Upper lobe of left lung (tissue), 6 donors: ENCODE results near the gene TRMT61A. TPM values are rescaled to one million over a fixed set of nuclear protein-coding genes. Genes with fewer than 3 reads are reported as not detected.

Experiments
- ATAC-seq, 2 donors: fragments of 200-7000 bp; cut with Tn5 transposase; one replicate each; pipeline ENCODE4 v1.9.1; 2022; ENCODE audit warnings: mild to moderate bottlenecking in 2 of 2, moderate library complexity in 2 of 2; ENCODE audit not compliant: low FRiP score in 2 of 2
- DNase-seq, 2 donors: peaks; one replicate each; pipeline ENCODE4 v3.0.0-alpha.2; 2019 to 2020
- H3K27ac ChIP-seq, 4 donors: fragments of 200-600 bp; sonication (generic); one replicate each; pipeline ENCODE4 v1.5.1; 2016 to 2019
- H3K27me3 ChIP-seq, 4 donors: fragments of 200-600 bp; sonication (generic); one replicate each; pipeline ENCODE4 v1.5.1; 2017 to 2019
- H3K36me3 ChIP-seq, 4 donors: fragments of 200-600 bp; sonication (generic); one replicate each; pipeline ENCODE4 v1.5.1; 2016 to 2019
- H3K4me1 ChIP-seq, 4 donors: fragments of 200-600 bp; sonication (generic); one replicate each; pipeline ENCODE4 v1.5.1; 2018 to 2019
- H3K4me3 ChIP-seq, 4 donors: fragments of 200-600 bp; sonication (generic); one replicate each; pipeline ENCODE4 v1.5.1; 2017 to 2019; ENCODE audit warnings: mild to moderate bottlenecking in 2 of 4, moderate library complexity in 1 of 4
- H3K9me3 ChIP-seq, 4 donors: fragments of 200-600 bp; sonication (generic); one replicate each; pipeline ENCODE4 v1.5.1; 2018 to 2019
- EP300 ChIP-seq, 4 donors: sonication (generic); formaldehyde crosslinking; IDR thresholded peaks; one replicate each; pipeline ENCODE4 v1.5.1; 2017; ENCODE audit warnings: antibody characterized with exemption in 4 of 4, control low read depth in 2 of 4
- POLR2A ChIP-seq, 4 donors: fragments of 450-650 bp; IDR thresholded peaks; one replicate each; pipeline ENCODE4 v1.5.1; 2016 to 2017; ENCODE audit warnings: antibody characterized with exemption in 4 of 4, mild to moderate bottlenecking in 2 of 4
- POLR2AphosphoS5 ChIP-seq, 2 donors: sonication (generic); formaldehyde crosslinking; IDR thresholded peaks; one replicate each; pipeline ENCODE4 v1.5.1; 2017; ENCODE audit warnings: antibody characterized with exemption in 2 of 2
- WGBS, 2 donors: methylation state at CpG; one replicate each; pipeline ENCODE4 v1.1.5; 2017 to 2018; 5-methylcytosine and 5-hydroxymethylcytosine counted together
- total RNA-seq, 6 donors: library from RNA; depleted of rRNA in 4 of 6; stranded (reverse); fragments of >200 nt in 4 of 6; gene quantifications; one replicate each; pipeline versions ENCODE4 v1.1.0 to v1.2.1, GENCODE V29; 2016 to 2021
- TF ChIP-seq, protein P1 (sequence below), 6 experiments: fragments of 450-650 bp in 4 of 6; fragments of 200-600 bp in 2 of 6; sonication (generic) in 2 of 6; IDR thresholded peaks; one replicate each; pipeline ENCODE4 v1.5.1; 2016 to 2019; ENCODE audit warnings: antibody characterized with exemption in 6 of 6
- donor health status: DM: no; HTN: no; CAD: no; lungs with moderate emphysema.
- donor health status: DM: no; HTN: yes; CAD: no; lungs with severe emphysema.

Gene TRMT61A
- total RNA-seq, 6 donors from 2014 or later, result 6.7 to 25.1 (median 15.0) TPM

DNA sequence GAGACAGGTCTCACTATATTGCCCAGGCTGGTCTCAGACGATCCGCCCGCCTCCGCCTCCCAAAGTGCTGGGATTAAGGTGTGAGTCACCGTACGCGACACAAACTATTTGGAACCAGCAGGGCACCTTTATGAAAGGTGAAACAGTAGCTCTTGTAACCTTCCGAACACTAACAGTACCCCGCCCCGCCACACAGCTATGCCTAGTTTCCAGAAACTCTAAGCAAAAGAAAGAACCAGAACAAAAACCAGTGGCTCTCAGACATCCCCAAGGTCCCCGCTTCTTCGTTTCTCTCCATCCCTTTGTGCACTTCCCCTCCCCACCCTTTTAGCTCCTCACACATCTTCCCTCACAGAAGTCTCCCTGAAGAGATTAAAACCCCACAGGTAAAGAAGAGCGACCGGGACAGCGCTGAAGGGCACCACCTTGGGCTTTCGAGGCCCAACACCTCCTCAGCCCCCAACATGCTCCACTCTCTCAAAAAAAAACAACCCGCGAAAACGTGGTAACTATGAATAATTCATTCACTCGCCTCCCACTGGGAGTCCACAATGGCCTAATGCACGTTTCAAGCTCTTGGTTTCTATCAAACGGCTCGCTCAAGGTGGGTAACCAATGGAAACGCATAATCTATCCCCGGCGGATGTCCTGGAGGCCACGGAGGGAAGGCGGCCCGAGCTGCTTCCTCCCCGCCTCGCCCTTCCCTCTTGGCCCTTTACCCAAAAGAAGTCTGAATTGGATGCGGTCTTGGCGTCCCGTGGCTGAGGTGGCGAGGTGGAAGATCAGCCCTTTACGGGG, 32.6 kb downstream of the TRMT61A start:
- H3K27me3 ChIP-seq, result no peaks in the 10 kb centered on the region
- TF ChIP-seq POLR2AphosphoS5 (IDR thresholded peaks at IDR 0.05), result no peak
- TF ChIP-seq EP300 (IDR thresholded peaks at IDR 0.05), result no peak
- TF ChIP-seq, protein P1, sequence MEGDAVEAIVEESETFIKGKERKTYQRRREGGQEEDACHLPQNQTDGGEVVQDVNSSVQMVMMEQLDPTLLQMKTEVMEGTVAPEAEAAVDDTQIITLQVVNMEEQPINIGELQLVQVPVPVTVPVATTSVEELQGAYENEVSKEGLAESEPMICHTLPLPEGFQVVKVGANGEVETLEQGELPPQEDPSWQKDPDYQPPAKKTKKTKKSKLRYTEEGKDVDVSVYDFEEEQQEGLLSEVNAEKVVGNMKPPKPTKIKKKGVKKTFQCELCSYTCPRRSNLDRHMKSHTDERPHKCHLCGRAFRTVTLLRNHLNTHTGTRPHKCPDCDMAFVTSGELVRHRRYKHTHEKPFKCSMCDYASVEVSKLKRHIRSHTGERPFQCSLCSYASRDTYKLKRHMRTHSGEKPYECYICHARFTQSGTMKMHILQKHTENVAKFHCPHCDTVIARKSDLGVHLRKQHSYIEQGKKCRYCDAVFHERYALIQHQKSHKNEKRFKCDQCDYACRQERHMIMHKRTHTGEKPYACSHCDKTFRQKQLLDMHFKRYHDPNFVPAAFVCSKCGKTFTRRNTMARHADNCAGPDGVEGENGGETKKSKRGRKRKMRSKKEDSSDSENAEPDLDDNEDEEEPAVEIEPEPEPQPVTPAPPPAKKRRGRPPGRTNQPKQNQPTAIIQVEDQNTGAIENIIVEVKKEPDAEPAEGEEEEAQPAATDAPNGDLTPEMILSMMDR (IDR thresholded peaks at IDR 0.05), result peak in 1 of 6 experiments; percentile 32
- no peak for TF ChIP-seq POLR2A (IDR thresholded peaks at IDR 0.05)
- peak overlapping the region; percentile 84 to 99 (median 98) for H3K4me3 ChIP-seq
- peak overlapping the region; percentile 91 to 99 (median 98) for H3K27ac ChIP-seq
- WGBS, 2 donors, result 7 to 11% methylated on average over 29 to 35 of the region's 36 CpGs
- DNase-seq (no peak), ATAC-seq (peak; percentile 52 to 71)
- no peaks in the 10 kb centered on the region for H3K9me3 ChIP-seq
- H3K4me1 ChIP-seq, result peaks cover 53 to 72% (median 58%) of the 10 kb centered on the region in 4 donors
- peaks cover 8 to 34% (median 16%) of the 10 kb centered on the region in 4 donors for H3K36me3 ChIP-seq

DNA sequence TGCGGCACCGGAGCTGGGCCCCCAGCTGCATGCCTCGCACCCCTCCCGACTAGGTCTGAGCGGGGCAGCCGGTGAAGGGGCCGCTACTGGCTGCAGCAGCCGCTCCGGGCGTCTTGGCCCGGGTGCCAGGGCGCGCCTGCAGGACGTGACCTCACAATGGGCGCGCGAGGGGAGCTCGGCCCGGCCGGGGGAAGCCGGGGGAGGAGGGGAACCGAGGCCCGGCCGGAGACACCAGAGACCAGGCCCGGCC, 33.1 kb downstream of the TRMT61A start:
- peak; percentile 79 to 80 for ATAC-seq
- no peak for DNase-seq
- TF ChIP-seq POLR2AphosphoS5 (IDR thresholded peaks at IDR 0.05) (no peak), POLR2A (IDR thresholded peaks at IDR 0.05) (no peak), EP300 (IDR thresholded peaks at IDR 0.05) (no peak)
- no peaks in the 10 kb centered on the region for H3K9me3 ChIP-seq
- peak overlapping the region; percentile 91 to 99 (median 98) for H3K27ac ChIP-seq
- H3K4me3 ChIP-seq, result peak overlapping the region; percentile 84 to 99 (median 98)
- WGBS, 2 donors, result 0% methylated on average over 3 to 10 of the region's 25 CpGs
- no peaks in the 10 kb centered on the region for H3K27me3 ChIP-seq
- peaks cover 48 to 67% (median 57%) of the 10 kb centered on the region in 4 donors for H3K4me1 ChIP-seq
- H3K36me3 ChIP-seq, result peaks cover 8 to 37% (median 16%) of the 10 kb centered on the region in 4 donors

DNA sequence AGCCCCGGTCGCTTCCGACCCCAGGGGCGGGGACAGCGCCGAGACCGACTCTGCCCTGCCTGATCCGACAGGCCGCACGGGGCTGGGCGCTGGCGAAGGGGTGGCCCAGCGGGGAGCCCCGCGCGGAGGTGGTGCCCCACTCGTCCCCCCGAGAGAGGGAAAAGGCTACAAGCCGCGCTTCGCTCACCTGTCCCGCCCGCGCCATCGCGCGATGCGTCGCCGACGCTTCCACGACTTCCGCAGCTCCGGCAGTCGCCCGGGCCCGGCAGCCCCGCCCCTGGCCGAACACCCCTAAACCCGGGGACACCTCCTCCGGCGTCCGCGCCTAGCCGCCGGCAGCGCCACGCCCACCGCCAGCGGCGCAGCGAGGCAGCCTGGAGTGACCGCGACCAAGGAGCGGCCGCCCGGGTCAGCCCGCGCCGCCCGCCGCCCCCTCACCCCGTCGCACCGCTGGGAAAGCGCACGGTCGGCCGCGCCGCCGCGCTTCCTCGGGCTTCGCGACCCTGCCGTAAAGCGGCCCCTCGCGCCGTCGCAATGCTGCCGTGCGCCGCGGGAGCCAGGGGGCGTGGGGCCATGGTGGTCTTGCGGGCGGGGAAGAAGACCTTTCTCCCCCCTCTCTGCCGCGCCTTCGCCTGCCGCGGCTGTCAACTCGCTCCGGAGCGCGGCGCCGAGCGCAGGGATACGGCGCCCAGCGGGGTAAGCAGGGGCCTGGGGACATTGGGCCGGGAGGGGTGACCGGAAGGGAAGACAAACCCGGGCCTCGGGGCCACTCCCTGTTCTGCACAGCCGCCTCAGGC, 33.6 kb downstream of the TRMT61A start, which contains the start of the genes BAG5 and COA8:
BAG5 (minus strand) TSS at position 229 of the 797 bp plus-strand sequence. CDS start 1,493 bp downstream, outside the sequence.
COA8 (plus strand) TSS at position 532 of the 797 bp plus-strand sequence; CDS start at position 574, 42 bp downstream.
- 0 to 3% methylated on average over 16 to 17 of the region's 109 CpGs for WGBS, 2 donors
- H3K4me1 ChIP-seq, result peaks cover 43 to 62% (median 54%) of the 10 kb centered on the region in 4 donors
- peak; percentile 88 to 98 for DNase-seq
- H3K9me3 ChIP-seq, result no peaks in the 10 kb centered on the region
- no peaks in the 10 kb centered on the region for H3K27me3 ChIP-seq
- peak within 1 kb of the TSS; percentile 84 to 99 (median 98) for H3K4me3 ChIP-seq
- H3K36me3 ChIP-seq, result peaks cover 8 to 34% (median 16%) of the 10 kb centered on the region in 4 donors
- H3K27ac ChIP-seq, result peak within 1 kb of the TSS; percentile 91 to 99 (median 98)
- ATAC-seq, result peak; percentile 90 to 93
- TF ChIP-seq EP300 (IDR thresholded peaks at IDR 0.05) (no peak), POLR2A (IDR thresholded peaks at IDR 0.05) (peak in 3 of 4 donors; percentile 29 to 91 (median 88)), POLR2AphosphoS5 (IDR thresholded peaks at IDR 0.05) (peak; percentile 78 to 83)
- TF ChIP-seq, protein P1 (IDR thresholded peaks at IDR 0.05), result peak in 3 of 6 experiments; percentile 36 to 48 (median 44)

DNA sequence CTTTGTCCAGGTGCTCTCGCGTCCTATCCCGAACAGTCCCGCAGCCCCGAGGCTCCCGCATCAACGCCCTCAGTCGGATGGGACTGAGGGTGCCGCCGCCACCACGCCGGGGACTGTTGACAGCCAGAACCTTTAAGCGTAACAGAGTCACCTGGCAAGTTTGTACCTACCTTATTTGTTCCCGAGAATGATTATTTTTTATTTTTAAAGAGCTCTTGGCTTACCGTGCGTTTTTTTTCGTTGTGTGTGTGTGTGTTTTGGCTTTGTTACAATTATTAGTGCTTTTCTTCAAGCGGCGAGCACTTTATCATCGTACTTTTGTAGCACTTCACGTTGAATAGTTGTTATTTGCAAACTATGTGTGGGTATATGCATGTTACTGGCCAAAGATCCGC, 34.2 kb downstream of the TRMT61A start:
- DNase-seq (no peak), ATAC-seq (no peak)
- Histone ChIP-seq H3K36me3 (peaks cover 8 to 29% (median 13%) of the 10 kb centered on the region in 4 donors), H3K4me3 (peak overlapping the region; percentile 84 to 99 (median 98)), H3K4me1 (peaks cover 39 to 61% (median 49%) of the 10 kb centered on the region in 4 donors), H3K27ac (peak overlapping the region; percentile 91 to 99 (median 98)), H3K27me3 (no peaks in the 10 kb centered on the region), H3K9me3 (no peaks in the 10 kb centered on the region)
- WGBS, 2 donors, result 1 to 2% methylated on average over 22 of the region's 22 CpGs
- TF ChIP-seq, protein P1 (IDR thresholded peaks at IDR 0.05), result no peak
- TF ChIP-seq EP300 (IDR thresholded peaks at IDR 0.05), result no peak
- TF ChIP-seq POLR2AphosphoS5 (IDR thresholded peaks at IDR 0.05), result no peak
- no peak for TF ChIP-seq POLR2A (IDR thresholded peaks at IDR 0.05)
